ENCODE data around the gene FXYD4.

DNA sequence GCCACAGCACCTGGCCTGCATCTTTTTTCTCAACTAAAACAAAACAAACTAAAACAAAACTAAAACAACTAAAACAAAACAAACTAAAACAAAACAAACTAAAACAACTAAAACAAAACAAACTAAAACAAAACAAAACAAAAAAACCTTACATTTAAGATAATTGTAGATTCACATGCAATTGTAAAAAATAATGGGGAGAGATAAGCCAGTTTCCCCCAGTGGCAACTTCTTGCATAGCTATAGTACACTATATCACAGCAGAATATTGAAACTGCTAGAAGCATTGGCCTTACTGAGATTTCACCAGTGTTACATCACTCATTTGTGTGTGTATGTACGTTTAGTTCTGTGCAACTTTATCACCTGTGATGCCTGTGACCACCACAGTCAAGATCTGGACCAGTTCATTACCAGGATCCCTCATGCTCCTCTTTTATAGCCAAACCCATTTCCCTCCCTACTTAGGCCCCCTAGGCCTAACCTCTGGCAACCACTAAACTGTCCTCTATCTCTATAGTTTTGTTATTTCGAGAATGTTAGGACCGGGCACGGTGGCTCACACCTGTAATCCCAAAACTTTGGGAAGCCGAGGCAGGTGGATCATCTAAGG, 9.3 kb downstream of the FXYD4 start:
- no peak for TF ChIP-seq POLR2A (IDR thresholded peaks at IDR 0.05)
- TF ChIP-seq, protein P1, sequence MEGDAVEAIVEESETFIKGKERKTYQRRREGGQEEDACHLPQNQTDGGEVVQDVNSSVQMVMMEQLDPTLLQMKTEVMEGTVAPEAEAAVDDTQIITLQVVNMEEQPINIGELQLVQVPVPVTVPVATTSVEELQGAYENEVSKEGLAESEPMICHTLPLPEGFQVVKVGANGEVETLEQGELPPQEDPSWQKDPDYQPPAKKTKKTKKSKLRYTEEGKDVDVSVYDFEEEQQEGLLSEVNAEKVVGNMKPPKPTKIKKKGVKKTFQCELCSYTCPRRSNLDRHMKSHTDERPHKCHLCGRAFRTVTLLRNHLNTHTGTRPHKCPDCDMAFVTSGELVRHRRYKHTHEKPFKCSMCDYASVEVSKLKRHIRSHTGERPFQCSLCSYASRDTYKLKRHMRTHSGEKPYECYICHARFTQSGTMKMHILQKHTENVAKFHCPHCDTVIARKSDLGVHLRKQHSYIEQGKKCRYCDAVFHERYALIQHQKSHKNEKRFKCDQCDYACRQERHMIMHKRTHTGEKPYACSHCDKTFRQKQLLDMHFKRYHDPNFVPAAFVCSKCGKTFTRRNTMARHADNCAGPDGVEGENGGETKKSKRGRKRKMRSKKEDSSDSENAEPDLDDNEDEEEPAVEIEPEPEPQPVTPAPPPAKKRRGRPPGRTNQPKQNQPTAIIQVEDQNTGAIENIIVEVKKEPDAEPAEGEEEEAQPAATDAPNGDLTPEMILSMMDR (IDR thresholded peaks at IDR 0.05) = peak in 1 of 4 donors; percentile 21
